ENCODE measurements around the gene COL4A2.

DNA sequence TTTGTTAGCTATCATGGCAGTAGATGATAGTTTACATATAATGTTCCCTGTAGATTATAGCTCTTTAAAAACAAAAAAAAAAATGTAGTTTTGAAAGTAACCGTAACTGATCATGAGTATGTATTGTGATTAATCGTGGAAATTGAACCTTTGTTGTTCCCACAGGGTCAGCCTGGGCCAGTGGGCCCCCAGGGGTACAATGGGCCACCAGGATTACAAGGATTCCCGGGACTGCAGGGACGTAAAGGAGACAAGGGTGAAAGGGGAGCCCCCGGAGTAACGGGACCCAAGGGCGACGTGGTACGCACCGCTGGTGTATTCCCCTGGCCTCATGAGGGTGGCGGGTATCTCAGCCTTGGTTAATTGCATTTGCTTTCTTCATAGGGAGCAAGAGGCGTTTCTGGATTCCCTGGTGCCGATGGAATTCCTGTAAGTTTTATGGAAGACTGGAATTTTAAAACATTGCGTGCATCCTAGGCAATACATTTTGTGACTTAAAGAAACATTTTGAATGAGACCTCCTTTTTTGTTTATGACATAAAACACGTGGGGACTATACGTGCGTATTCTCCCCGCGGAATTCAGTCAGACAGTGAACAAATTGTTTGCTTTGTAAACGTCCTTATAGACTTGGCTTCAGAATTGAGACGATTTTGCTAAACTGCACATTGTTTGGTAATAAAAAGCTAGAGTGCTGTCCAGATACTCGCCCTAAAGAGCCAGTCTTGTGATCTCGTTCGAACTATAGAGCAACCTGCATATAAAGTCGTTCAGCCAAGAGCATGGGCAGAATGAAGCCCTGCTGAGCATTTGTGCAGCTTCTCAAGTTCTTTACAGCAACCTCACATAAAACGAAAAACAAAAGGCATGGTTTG is 117.7 kb downstream of the COL4A2 start:
- TF ChIP-seq, protein P1, sequence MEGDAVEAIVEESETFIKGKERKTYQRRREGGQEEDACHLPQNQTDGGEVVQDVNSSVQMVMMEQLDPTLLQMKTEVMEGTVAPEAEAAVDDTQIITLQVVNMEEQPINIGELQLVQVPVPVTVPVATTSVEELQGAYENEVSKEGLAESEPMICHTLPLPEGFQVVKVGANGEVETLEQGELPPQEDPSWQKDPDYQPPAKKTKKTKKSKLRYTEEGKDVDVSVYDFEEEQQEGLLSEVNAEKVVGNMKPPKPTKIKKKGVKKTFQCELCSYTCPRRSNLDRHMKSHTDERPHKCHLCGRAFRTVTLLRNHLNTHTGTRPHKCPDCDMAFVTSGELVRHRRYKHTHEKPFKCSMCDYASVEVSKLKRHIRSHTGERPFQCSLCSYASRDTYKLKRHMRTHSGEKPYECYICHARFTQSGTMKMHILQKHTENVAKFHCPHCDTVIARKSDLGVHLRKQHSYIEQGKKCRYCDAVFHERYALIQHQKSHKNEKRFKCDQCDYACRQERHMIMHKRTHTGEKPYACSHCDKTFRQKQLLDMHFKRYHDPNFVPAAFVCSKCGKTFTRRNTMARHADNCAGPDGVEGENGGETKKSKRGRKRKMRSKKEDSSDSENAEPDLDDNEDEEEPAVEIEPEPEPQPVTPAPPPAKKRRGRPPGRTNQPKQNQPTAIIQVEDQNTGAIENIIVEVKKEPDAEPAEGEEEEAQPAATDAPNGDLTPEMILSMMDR (IDR thresholded peaks at IDR 0.05; ENCODE audit: insufficient read depth, low read depth, low read length): no peak
- TF ChIP-seq EZH2 (IDR thresholded peaks at IDR 0.05; ENCODE audit: insufficient read depth, low read length): no peak

Data from astrocyte (in vitro differentiated cells and primary cell).